B cell (primary cell): Measurements from ENCODE around the gene TTC39B. TPM values are rescaled to one million over a fixed set of nuclear protein-coding genes. Genes with fewer than 3 reads are reported as not detected.

Experiments
- ATAC-seq: fragments of 200-7000 bp; cut with Tn5 transposase; one replicate; pipeline ENCODE4 v1.10.0; 2021; ENCODE audit warnings: low read depth, mild to moderate bottlenecking, moderate number of reproducible peaks, moderate library complexity
- CTCF ChIA-PET: fragments of 350-600 bp; sonication (Branson Sonifier 250); formaldehyde crosslinking; loops from one replicate; lab custom pipeline; 2021; ENCODE audit warnings: antibody characterized with exemption, inconsistent platforms; lab: Charles Lee
- POLR2A ChIA-PET: fragments of 350-600 bp; sonication (Branson Sonifier 250); formaldehyde crosslinking; loops from one replicate; lab custom pipeline; 2021; ENCODE audit warnings: antibody characterized with exemption; lab: Charles Lee
- DNase-seq: peaks from one replicate; pipeline ENCODE4 v3.0.0; 2013
- H2AFZ ChIP-seq: 2 replicates; pipeline ENCODE4 v1.6.1; 2012; ENCODE audit warnings: mild to moderate bottlenecking, low read depth, low read length; ENCODE audit not compliant: insufficient read depth, poor library complexity, severe bottlenecking
- H3K27ac ChIP-seq, 2 donors: 1 replicate in 1 of 2; 2 replicates in 1 of 2; pipeline ENCODE4 v1.5.1; 2012 to 2013; ENCODE audit warnings: low read length in 2 of 2, mild to moderate bottlenecking in 2 of 2, moderate library complexity in 1 of 2
- H3K27me3 ChIP-seq, 4 experiments: fragments of 200-600 bp in 1 of 4; sonication (generic) in 1 of 4; replicated peaks in 1 of 4; 1 replicate in 2 of 4; 2 replicates in 2 of 4; pipeline versions ENCODE4 v1.6.1 to v1.7.0; 2013 to 2016; ENCODE audit warnings: low read length in 3 of 4, mild to moderate bottlenecking in 2 of 4, mixed read lengths in 1 of 4, moderate library complexity in 1 of 4; ENCODE audit not compliant: insufficient read depth in 4 of 4, control insufficient read depth in 3 of 4; ENCODE audit errors: control extremely low read depth in 1 of 4
- H3K36me3 ChIP-seq, 2 experiments: replicated peaks in 1 of 2; 1 replicate in 1 of 2; 2 replicates in 1 of 2; pipeline versions ENCODE4 v1.6.1 to v1.7.1; 2013; ENCODE audit warnings: low read length in 1 of 2; ENCODE audit not compliant: insufficient read depth in 2 of 2, control insufficient read depth in 1 of 2; ENCODE audit errors: control extremely low read depth in 1 of 2, extremely low read depth in 1 of 2
- H3K4me1 ChIP-seq, 2 donors: fragments of 200-600 bp in 1 of 2; sonication (generic) in 1 of 2; 1 replicate in 1 of 2; 2 replicates in 1 of 2; pipeline versions ENCODE4 v1.5.1 to v1.6.1; 2013 to 2017; ENCODE audit warnings: low read length in 2 of 2; ENCODE audit not compliant: control insufficient read depth in 2 of 2, insufficient read depth in 2 of 2
- H3K4me2 ChIP-seq: replicated peaks from 2 replicates; pipeline ENCODE3; 2012; ENCODE audit warnings: mild to moderate bottlenecking, low read depth, low read length; ENCODE audit not compliant: poor library complexity, severe bottlenecking
- H3K4me3 ChIP-seq, 5 experiments: fragments of 200-600 bp in 1 of 5; sonication (generic) in 1 of 5; 1 replicate in 3 of 5; 2 replicates in 2 of 5; pipeline versions ENCODE4 v1.5.1 to v1.7.0; 2011 to 2016; ENCODE audit warnings: low read length in 4 of 5, mild to moderate bottlenecking in 4 of 5, low read depth in 2 of 5, control low read depth in 1 of 5, moderate library complexity in 1 of 5; ENCODE audit not compliant: insufficient read depth in 1 of 5; ENCODE audit errors: control extremely low read depth in 1 of 5, extremely low read depth in 1 of 5
- H3K79me2 ChIP-seq: fragments of 200-600 bp; sonication (generic); one replicate; pipeline ENCODE4 v1.6.0; 2016; ENCODE audit warnings: low read length; ENCODE audit not compliant: control insufficient read depth, insufficient read depth
- H3K9ac ChIP-seq: fragments of 200-600 bp; sonication (generic); 2 replicates; pipeline ENCODE4 v1.6.1; 2017; ENCODE audit warnings: mild to moderate bottlenecking, low read length, moderate library complexity
- H3K9me3 ChIP-seq, 3 donors: one replicate each; pipeline versions ENCODE4 v1.6.1 to v1.7.1; 2013; ENCODE audit warnings: low read length in 2 of 3; ENCODE audit not compliant: control insufficient read depth in 2 of 3, insufficient read depth in 1 of 3; ENCODE audit errors: control extremely low read depth in 1 of 3
- H4K20me1 ChIP-seq: 2 replicates; pipeline ENCODE4 v1.6.0; 2012; ENCODE audit warnings: mild to moderate bottlenecking, low read length; ENCODE audit not compliant: insufficient read depth, control insufficient read depth, poor library complexity, severe bottlenecking
- H3K27ac Mint-ChIP-seq: one replicate; pipeline ENCODE4 v1.8.0; 2021; ENCODE audit warnings: mixed read lengths
- H3K27me3 Mint-ChIP-seq: one replicate; pipeline ENCODE4 v1.8.0; 2021; ENCODE audit warnings: mixed read lengths
- H3K4me1 Mint-ChIP-seq: one replicate; pipeline ENCODE4 v1.8.0; 2021; ENCODE audit warnings: mixed read lengths
- H3K4me3 Mint-ChIP-seq: one replicate; pipeline ENCODE4 v1.8.0; 2021; ENCODE audit warnings: mixed read lengths
- H3K9me3 Mint-ChIP-seq: one replicate; pipeline ENCODE4 v1.8.0; 2022; ENCODE audit warnings: mixed read lengths; ENCODE audit not compliant: insufficient read depth
- CTCF ChIP-seq: fragments of 200-600 bp; IDR thresholded peaks from one replicate; pipeline ENCODE4 v1.8.0; 2022; ENCODE audit warnings: antibody characterized with exemption, mild to moderate bottlenecking
- EZH2 ChIP-seq: IDR thresholded peaks from 2 replicates; pipeline ENCODE4 v1.6.1; 2012; ENCODE audit warnings: borderline replicate concordance, low read depth, mild to moderate bottlenecking, moderate library complexity, low read length; ENCODE audit not compliant: insufficient read depth, poor library complexity, severe bottlenecking
- WGBS: methylation state at CpG from one replicate; pipeline ENCODE4 v1.1.5; 2013; ENCODE audit warnings: missing lambda C conversion rate; ENCODE audit not compliant: insufficient coverage; 5-methylcytosine and 5-hydroxymethylcytosine counted together
- intact Hi-C: fragments of 100-400 bp; cut with micrococcal nuclease; formaldehyde crosslinking; loops from one replicate; pipeline ENCODE4 v1.10.0; 2022
- polyA plus RNA-seq: library from polyadenylated mRNA; depleted of rRNA; stranded (reverse); fragments of >200 nt; gene quantifications from 2 replicates; pipeline ENCODE4 v1.2.3, GENCODE V29; 2012
- total RNA-seq, 2 donors: library from RNA; stranded (reverse); fragments of 120-200 nt in 1 of 2; gene quantifications; 1 replicate in 1 of 2; 2 replicates in 1 of 2; pipeline versions ENCODE4 v1.2.3 to v1.2.4, GENCODE V29; 2013 to 2022

The TTC39B gene
- total and polyA plus RNA-seq, 2 donors (not counting 1 experiment from before 2014, with no cell fraction given) = 2.0 to 3.6 TPM

DNA sequence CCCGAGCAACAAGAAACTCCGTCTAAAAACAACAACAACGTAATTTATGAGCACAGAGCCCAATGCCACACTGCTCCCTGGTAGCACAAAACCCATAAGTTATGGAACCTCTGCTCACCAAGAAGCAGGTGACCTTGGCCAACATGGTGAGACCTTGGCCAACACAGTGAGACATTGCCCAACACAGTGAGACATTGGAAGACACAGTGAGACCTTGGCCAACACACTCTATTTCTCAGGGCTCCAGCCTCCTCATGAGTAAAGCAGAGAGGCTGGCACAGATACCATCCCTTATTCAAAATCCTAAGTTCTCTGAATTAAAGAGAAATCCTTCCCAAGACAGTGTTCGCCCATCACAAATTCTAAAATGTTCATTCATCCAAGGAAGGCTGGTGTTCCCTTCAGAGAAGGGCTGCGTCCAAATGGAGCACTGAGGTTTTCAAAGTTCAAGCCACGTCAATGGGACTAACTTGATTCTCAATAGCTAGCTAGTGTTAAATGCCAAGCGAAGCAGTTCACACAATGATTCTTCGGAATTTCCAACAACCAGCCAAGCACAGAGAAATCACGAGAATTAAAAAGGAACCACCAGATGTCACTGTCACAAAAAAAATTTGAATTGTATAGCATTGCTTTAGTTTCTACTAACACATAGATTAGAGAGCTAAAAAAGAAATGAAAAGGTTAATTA, 29.5 kb downstream of the TTC39B start:
- H4K20me1 ChIP-seq = no peaks in the 10 kb centered on the region
- Mint-ChIP-seq H3K27ac (no peak overlapping the region), H3K27me3 (no peaks in the 10 kb centered on the region), H3K4me1 (peaks cover 6% of the 10 kb centered on the region), H3K4me3 (no peak overlapping the region), H3K9me3 (no peaks in the 10 kb centered on the region)
- H3K4me2 ChIP-seq = no peak overlapping the region
- H3K27ac ChIP-seq = no peak overlapping the region
- CTCF ChIA-PET = interaction anchor here (0.7 to 1.4 kb wide), 19 partner anchors 9 to 337 kb away, joined by 3 to 14 read pairs (median 4); partner anchors contain the start of genes CCDC171 and TTC39B
- H3K9me3 ChIP-seq = no peaks in the 10 kb centered on the region
- no peaks in the 10 kb centered on the region for H3K36me3 ChIP-seq
- no peak for TF ChIP-seq EZH2
- peak; percentile 71 for TF ChIP-seq CTCF
- ATAC-seq (no peak), DNase-seq (peak; percentile 54)
- POLR2A ChIA-PET = no interaction called here
- intact Hi-C loops = loop anchor here (1.0 to 2.0 kb wide), 2 partner anchors 79 to 140 kb away; no protein-coding TSS in a partner anchor
- H3K4me3 ChIP-seq = no peak overlapping the region
- no peak overlapping the region for H3K9ac ChIP-seq
- H2AFZ ChIP-seq = no peak overlapping the region
- peaks cover 0 to 3% of the 10 kb centered on the region in 2 donors for H3K4me1 ChIP-seq
- WGBS = 87% methylated on average over 6 of the region's 9 CpGs
- no peaks in the 10 kb centered on the region for H3K27me3 ChIP-seq
- H3K79me2 ChIP-seq = peaks cover 37% of the 10 kb centered on the region

- no peak overlapping the region for H3K9ac ChIP-seq
- H3K27me3 ChIP-seq = no peaks in the 10 kb centered on the region
- Mint-ChIP-seq H3K9me3 (no peaks in the 10 kb centered on the region), H3K4me1 (peaks cover 6% of the 10 kb centered on the region), H3K27ac (no peak overlapping the region), H3K27me3 (no peaks in the 10 kb centered on the region), H3K4me3 (no peak overlapping the region)
- H3K79me2 ChIP-seq = peaks cover 45% of the 10 kb centered on the region
- H3K27ac ChIP-seq = no peak overlapping the region
- no peaks in the 10 kb centered on the region for H3K36me3 ChIP-seq
- ChIA-PET POLR2A (no interaction called here), CTCF (interaction anchor here (3.2 kb wide), 1 partner anchor 331 kb away, joined by 14 read pairs; no protein-coding TSS in a partner anchor)
- no peaks in the 10 kb centered on the region for H4K20me1 ChIP-seq
- no peaks in the 10 kb centered on the region for H3K9me3 ChIP-seq
- TF ChIP-seq CTCF = no peak
- no peak for TF ChIP-seq EZH2
- no peak overlapping the region for H2AFZ ChIP-seq
- no peak overlapping the region for H3K4me3 ChIP-seq
- intact Hi-C loops = no loop called here
- H3K4me2 ChIP-seq = no peak overlapping the region
- peaks cover 0 to 3% of the 10 kb centered on the region in 2 donors for H3K4me1 ChIP-seq
- ATAC-seq (no peak), DNase-seq (no peak)
- no CpG with 5 or more reads among the region's 4 CpGs for WGBS
These were observed 30.6 kb downstream of the TTC39B start for GRCh38 chr9:15276328-15276938.
